NCI-H2081 treated with DMSO at 0.1 percent for 48 hours (cell line): Measurements from ENCODE around the gene THBS2.
"Not testable (repeated sequence)": the region's sequence is repeated elsewhere in the genome, so short reads cannot be mapped to it uniquely, and the experiment has no call there.

Experiments used
- DNase-seq: peaks from one replicate; lab custom pipeline; 2025; lab: John Stamatoyannopoulos, UW

Gene THBS2

GRCh38 chr6:169271877-169272216 is 18.2 kb upstream of the THBS2 start:
- no peak for DNase-seq

DNA sequence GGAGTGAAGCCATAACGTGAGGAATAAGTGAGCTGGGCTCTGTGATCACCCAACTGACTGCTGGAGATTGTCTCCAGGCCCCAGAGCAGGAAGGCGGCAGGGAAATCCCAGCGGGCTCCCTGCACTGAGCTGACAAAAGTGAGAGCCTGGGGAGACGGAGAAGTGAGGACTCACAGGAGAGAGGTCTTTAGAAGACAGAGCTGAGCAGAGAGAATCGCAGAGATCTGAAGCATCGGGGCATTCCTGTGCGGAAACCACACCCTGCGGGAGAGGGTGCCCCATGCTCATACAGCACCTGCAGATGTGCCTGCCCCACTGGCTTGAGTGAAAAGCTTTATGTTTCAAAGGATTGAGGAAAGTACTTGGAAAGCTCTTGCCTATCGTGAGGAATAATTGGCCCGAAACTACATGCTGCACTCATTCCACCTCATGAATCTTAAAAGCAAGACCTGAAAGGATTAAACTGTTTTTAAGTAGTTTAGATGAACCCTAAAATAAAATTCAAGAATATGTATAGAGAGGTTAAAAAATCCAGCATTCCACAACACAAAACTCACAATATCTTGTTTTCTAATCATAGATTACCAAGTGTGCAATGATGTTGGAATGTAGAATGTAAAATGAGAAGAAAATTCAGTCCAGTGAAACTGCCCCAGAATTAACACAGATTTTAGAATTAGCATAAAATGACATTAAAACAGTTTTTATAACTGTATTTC is 17.7 kb upstream of the THBS2 start:
- DNase-seq, result no peak

DNA sequence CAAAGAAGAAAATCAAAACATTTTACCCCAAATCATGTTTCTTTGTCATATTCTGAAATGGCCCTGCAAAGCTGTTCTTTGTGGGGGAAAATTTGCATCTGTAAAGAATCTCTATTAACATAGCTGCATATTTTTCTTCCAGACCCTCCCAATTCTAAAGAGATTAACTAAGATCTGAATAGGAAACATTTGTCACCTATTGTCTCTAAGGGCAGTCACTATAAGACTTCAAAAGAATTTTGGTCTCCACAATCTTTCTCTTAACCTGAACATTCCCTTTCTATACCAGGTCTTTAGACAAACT is 16.4 kb upstream of the THBS2 start:
- DNase-seq, result not testable (repeated sequence)

GRCh38 chr6:169269180-169270076 is 15.8 kb upstream of the THBS2 start:
- no peak for DNase-seq

DNA sequence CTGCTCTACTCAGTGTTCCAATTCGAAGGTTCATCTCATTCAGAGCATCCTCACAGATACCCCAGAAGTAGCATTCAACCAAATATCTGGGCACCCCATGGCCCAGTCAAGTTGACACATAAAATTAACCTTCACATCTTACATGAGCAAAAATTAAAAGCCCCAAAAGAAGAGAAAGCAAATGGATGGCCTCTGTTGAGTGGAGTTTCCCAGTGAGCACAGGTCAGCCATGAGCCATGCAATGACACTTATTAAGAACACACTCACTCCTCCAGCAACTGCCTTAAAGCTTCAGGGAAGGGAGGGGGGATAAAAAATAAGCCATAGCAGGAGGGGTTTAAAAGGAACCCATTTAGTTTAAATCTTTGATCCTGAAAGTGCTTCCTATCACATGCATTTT is 14.6 kb upstream of the THBS2 start:
- DNase-seq, result no peak

DNA sequence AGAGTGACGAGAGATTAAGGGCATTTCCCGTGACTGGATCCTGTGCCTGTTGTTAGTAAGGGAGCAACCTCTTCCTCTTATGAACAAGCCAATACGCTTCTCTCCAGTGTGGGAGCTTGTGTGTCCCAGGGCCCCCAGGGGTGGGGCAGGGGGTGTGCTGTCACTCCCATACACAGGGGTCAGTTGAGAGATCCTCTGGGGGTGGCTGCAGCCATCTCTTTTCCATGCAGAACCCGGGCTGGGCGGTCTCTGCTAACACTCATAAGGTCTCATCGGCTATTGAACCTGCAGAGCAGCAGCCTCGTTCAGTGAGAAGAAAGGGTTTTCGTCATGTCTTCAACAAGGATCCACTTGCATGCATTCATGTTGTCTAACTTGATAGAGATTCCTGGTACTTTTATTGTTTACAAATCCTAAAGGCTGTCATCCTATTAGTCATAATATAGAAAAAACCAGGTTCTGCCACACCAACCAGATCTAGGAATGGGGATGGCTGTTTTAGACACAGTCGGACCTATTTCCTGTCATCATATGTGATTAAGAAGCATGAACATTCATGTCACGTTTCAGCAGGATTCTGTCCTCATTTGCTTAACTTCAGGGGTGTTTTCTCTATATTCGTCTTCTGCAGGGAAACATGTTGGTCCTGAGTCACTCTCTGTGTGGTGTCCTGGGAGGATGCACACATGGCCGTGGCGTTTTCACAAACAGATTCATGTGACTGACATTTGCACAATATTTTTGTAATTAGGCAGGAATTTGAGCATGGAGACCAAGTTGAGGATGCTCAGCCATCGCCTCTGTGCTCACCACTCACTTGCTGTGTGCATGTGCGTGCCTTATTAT is 13.3 kb upstream of the THBS2 start:
- DNase-seq, result no peak

GRCh38 chr6:169266261-169266660 is 12.6 kb upstream of the THBS2 start:
- DNase-seq, result no peak

GRCh38 chr6:169265486-169266131 is 12.0 kb upstream of the THBS2 start:
- no peak for DNase-seq

GRCh38 chr6:169263836-169264608 is 10.4 kb upstream of the THBS2 start:
- no peak for DNase-seq

GRCh38 chr6:169263374-169263773 is 9.7 kb upstream of the THBS2 start:
- DNase-seq, result no peak

DNA sequence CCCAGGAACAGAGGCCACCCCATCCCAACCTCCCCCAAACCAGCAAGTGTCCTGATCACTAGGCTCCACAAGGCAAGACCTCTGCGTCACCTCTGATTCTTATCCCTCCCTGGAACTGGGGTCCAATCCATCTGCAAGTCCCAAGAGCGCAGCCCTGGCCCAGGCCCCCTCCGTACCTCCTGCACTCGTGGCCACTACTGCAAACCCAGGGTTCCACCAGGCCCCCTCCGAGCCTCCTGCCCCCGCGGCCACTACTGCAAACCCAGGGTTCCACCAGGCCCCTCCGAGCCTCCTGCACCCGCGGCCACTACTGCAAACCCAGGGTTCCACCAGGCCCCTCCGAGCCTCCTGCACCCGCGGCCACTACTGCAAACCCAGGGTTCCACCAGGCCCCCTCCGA is 9.0 kb upstream of the THBS2 start:
- not testable (repeated sequence) for DNase-seq

DNA sequence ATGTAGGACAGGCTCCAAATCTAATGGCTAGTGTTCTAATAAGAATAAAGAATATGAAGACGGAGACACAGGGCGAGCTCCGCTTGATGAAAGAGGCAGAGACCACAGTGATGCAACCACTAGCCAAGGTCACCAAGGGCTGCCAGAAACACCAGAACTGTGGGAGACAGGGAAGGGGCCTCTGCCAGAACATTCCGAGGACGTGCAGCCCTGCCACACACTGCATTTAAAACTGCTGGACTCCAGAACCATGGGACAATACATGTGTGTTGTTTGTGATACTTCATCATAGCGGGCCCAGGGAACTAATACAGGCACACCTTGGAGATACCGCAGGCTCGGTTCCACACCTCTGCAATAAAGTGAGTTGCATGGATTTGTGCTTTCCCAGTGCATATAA is 2.9 kb upstream of the THBS2 start:
- no peak for DNase-seq

GRCh38 chr6:169256061-169256460 is 2.4 kb upstream of the THBS2 start:
- no peak for DNase-seq

DNA sequence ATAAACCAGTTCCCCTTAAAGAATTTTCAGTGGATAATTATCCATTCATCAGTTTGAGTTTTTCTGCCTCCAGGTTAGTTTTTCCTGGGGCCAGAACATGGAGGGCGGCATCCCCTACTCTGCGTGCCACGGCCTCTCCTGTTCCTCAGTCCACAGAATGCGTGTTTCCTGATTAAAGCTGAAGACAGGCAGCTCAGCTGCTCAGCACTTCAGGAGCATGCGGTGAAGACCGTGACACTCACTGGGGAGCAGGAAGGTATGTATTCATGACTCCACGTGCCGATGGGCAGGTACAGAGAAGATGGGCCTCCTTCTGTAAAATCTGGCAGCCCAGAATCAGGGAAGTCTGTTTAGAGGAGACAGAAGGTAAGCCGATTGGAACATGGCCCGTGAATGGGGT is 2.0 kb upstream of the THBS2 start:
- no peak for DNase-seq

- DNase-seq, result no peak
These were observed 1.0 kb upstream of the THBS2 start for GRCh38 chr6:169254456-169255316.

DNA sequence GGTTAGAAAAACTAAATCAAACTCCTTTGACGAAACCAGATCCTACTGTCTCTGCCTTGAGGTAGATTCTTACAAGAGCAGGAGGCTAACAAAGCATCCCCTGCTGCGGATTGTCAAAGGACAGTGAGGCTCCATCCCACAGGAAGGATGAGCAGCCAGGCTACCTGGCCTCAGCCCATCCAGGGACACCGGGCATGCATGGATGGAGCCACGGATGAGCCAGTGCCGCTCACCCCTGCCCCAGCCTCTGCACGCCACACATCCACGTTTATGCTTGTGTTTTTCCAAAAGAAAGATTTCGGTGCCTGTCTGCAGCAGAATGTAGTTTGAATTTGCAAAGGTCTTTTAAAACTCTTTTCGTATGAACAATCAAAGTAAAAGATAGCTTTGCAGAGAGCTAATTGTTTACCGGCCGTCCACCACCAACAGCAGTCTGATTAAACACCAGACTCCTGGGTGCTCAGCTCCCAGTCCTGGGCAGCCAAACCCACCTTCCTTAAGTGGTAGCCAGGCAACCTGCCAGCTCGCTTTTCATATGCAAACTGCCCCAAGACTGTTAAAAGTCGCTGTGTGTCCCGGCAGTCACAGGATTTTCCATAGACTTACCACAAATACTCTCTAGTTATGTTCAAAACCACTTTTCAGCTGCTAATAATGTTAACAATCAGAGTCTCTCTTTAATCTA is 999 bp downstream of the THBS2 start:
- no peak for DNase-seq

DNA sequence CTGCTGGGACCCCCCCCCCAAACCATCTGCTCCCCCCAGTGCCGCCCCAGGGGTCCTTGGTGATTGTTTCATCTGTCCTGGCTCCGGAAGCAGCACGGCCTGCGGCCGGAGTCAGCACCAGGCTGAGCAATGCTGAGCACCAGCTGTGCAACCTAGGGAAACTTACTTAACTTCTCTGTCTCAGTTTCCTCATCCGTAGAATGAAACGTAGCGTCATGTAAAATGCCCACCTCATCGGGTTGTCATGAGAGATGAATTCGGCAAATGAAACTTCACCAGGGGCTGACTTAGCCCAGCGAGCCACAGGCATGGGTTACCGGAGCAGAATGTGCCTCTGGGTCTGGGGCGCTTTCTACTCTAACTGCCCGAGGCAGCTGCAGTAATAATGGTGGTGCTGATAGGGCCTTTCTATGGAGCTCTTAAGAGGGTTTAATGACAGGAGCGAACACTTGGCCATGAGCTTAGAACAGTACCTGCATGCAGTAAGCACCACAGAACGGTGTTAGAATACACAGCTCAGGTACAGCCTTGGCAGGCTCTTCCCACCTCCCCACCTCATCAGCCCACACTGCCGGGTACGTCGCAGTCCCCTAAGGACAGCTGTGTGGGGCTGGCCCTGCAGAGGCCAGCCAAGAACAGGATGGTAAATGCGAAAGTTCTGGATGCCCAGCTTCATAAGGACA is 1.7 kb downstream of the THBS2 start:
- DNase-seq, result no peak

DNA sequence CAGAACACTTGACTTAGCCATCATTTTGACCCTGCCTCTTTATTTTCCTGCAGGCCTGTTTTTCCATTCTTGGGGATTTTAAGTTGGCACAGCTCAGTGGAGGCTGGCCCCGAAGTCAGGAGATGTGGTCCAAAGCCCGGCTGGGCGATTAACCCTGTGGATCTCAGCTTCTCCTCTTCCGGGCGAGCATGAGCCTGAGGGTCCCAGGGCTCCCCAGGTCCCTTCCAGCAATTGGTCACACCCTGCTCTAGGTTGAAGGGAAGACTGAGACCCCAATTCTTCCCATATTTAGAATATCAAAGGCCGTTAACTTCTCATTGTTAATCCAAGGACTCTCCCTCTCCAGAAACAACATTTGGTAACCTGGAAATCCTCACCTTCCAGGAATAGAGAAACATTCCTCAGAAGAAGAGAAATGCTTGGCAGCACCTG is 2.3 kb downstream of the THBS2 start:
- no peak for DNase-seq

GRCh38 chr6:169250660-169251059 is 3.0 kb downstream of the THBS2 start:
- no peak for DNase-seq
